ENCODE measurements around the gene TMEM170B. TPM values are rescaled to one million over a fixed set of nuclear protein-coding genes. Genes with fewer than 3 reads are reported as not detected.
A peak's percentile ranks its signal among the peaks of the same experiment; 100 is the strongest.

Gene TMEM170B
- total and polyA plus RNA-seq, 2 experiments from 2014 or later = 0.14 to 0.54 TPM

GRCh38 chr6:11604215-11604614 lies 66.7 kb downstream of the TMEM170B start:
- H3K9ac ChIP-seq = no peak overlapping the region
- H3K9me2 ChIP-seq (ENCODE audit: insufficient read depth) = no peaks in the 10 kb centered on the region
- H3F3A ChIP-seq (ENCODE audit: insufficient read depth) = peaks cover 7% of the 10 kb centered on the region
- TF ChIP-seq EZH2phosphoT487 (IDR thresholded peaks at IDR 0.05; ENCODE audit: insufficient read depth, low read depth) (no peak), EZH2 (IDR thresholded peaks at IDR 0.05; ENCODE audit: insufficient read depth, poor library complexity, severe bottlenecking) (no peak)
- no peaks in the 10 kb centered on the region for H3K27me3 ChIP-seq (replicated peaks; ENCODE audit: insufficient read depth)
- DNase-seq = no peak
- H2AFZ ChIP-seq = no peak overlapping the region
- no peak overlapping the region for H3K4me2 ChIP-seq (ENCODE audit: unreplicated experiment)
- H3K9me3 ChIP-seq (ENCODE audit: low read depth) = no peaks in the 10 kb centered on the region
- no peaks in the 10 kb centered on the region for H3K79me2 ChIP-seq (ENCODE audit: insufficient read depth)
- no peak overlapping the region for H3K27ac ChIP-seq
- no peaks in the 10 kb centered on the region for H3K36me3 ChIP-seq (ENCODE audit: low read depth)
- WGBS, 2 experiments (ENCODE audit: low coverage in 1 of 2, low lambda C conversion rate in 2 of 2, missing lambda C conversion rate in 2 of 2) = 93 to 95% methylated on average over 3 of the region's 3 CpGs
- H3K4me3 ChIP-seq = no peak overlapping the region
- no peaks in the 10 kb centered on the region for H4K20me1 ChIP-seq (ENCODE audit: insufficient read depth)
- peaks cover 15% of the 10 kb centered on the region for H3K4me1 ChIP-seq (ENCODE audit: insufficient read depth)
- in situ Hi-C loops (cut with MboI) = loop anchor here (25.0 kb wide), 1 partner anchor 1283 kb away; no protein-coding TSS in a partner anchor

GRCh38 chr6:11604836-11605506 lies 67.4 kb downstream of the TMEM170B start:
- H3K9me3 ChIP-seq (ENCODE audit: low read depth) = no peaks in the 10 kb centered on the region
- H3K9ac ChIP-seq = no peak overlapping the region
- DNase-seq = no peak
- peak overlapping the region; percentile 50 for H2AFZ ChIP-seq
- H3K9me2 ChIP-seq (ENCODE audit: insufficient read depth) = no peaks in the 10 kb centered on the region
- H3F3A ChIP-seq (ENCODE audit: insufficient read depth) = peaks cover 11% of the 10 kb centered on the region
- H3K4me2 ChIP-seq (ENCODE audit: unreplicated experiment) = no peak overlapping the region
- peaks cover 20% of the 10 kb centered on the region for H3K4me1 ChIP-seq (ENCODE audit: insufficient read depth)
- no peak overlapping the region for H3K4me3 ChIP-seq
- TF ChIP-seq EZH2 (IDR thresholded peaks at IDR 0.05; ENCODE audit: insufficient read depth, poor library complexity, severe bottlenecking) = no peak
- TF ChIP-seq EZH2phosphoT487 (IDR thresholded peaks at IDR 0.05; ENCODE audit: insufficient read depth, low read depth) = no peak
- H4K20me1 ChIP-seq (ENCODE audit: insufficient read depth) = no peaks in the 10 kb centered on the region
- no peaks in the 10 kb centered on the region for H3K79me2 ChIP-seq (ENCODE audit: insufficient read depth)
- H3K27me3 ChIP-seq (replicated peaks; ENCODE audit: insufficient read depth) = no peaks in the 10 kb centered on the region
- WGBS, 2 experiments (ENCODE audit: low coverage in 1 of 2, low lambda C conversion rate in 2 of 2, missing lambda C conversion rate in 2 of 2) = 54 to 65% methylated on average over 4 to 5 of the region's 5 CpGs
- no peaks in the 10 kb centered on the region for H3K36me3 ChIP-seq (ENCODE audit: low read depth)
- in situ Hi-C loops (cut with MboI) = loop anchor here (25.0 kb wide), 1 partner anchor 1282 kb away; no protein-coding TSS in a partner anchor
- H3K27ac ChIP-seq = no peak overlapping the region

GRCh38 chr6:11605507-11605905 lies 68.0 kb downstream of the TMEM170B start:
- Histone ChIP-seq H3K4me3 (no peak overlapping the region), H3K4me1 (ENCODE audit: insufficient read depth) (peaks cover 24% of the 10 kb centered on the region), H3K9me2 (ENCODE audit: insufficient read depth) (no peaks in the 10 kb centered on the region), H4K20me1 (ENCODE audit: insufficient read depth) (no peaks in the 10 kb centered on the region), H3K9me3 (ENCODE audit: low read depth) (no peaks in the 10 kb centered on the region), H2AFZ (peak overlapping the region; percentile 50; the same call in 1 of the 2 replicates), H3K27me3 (replicated peaks; ENCODE audit: insufficient read depth) (no peaks in the 10 kb centered on the region), H3K9ac (no peak overlapping the region), H3F3A (ENCODE audit: insufficient read depth) (peaks cover 13% of the 10 kb centered on the region), H3K27ac (no peak overlapping the region), H3K4me2 (ENCODE audit: unreplicated experiment) (no peak overlapping the region), H3K79me2 (ENCODE audit: insufficient read depth) (no peaks in the 10 kb centered on the region), H3K36me3 (ENCODE audit: low read depth) (no peaks in the 10 kb centered on the region)
- DNase-seq = no peak
- WGBS, 2 experiments (ENCODE audit: low coverage in 1 of 2, low lambda C conversion rate in 2 of 2, missing lambda C conversion rate in 2 of 2) = 88 to 89% methylated on average over 4 of the region's 4 CpGs
- no peak for TF ChIP-seq EZH2phosphoT487 (IDR thresholded peaks at IDR 0.05; ENCODE audit: insufficient read depth, low read depth)
- no peak for TF ChIP-seq EZH2 (IDR thresholded peaks at IDR 0.05; ENCODE audit: insufficient read depth, poor library complexity, severe bottlenecking)
- in situ Hi-C loops (cut with MboI) = loop anchor here (25.0 kb wide), 1 partner anchor 1282 kb away; no protein-coding TSS in a partner anchor

GRCh38 chr6:11606332-11606731 lies 68.8 kb downstream of the TMEM170B start:
- no peak overlapping the region for H3K9ac ChIP-seq

More at GRCh38 chr6:11606332-11606731, 68.8 kb downstream of the TMEM170B start:
- H4K20me1 ChIP-seq (ENCODE audit: insufficient read depth) = no peaks in the 10 kb centered on the region
- no peaks in the 10 kb centered on the region for H3K79me2 ChIP-seq (ENCODE audit: insufficient read depth)
- H2AFZ ChIP-seq = no peak overlapping the region
- H3K36me3 ChIP-seq (ENCODE audit: low read depth) = no peaks in the 10 kb centered on the region
- TF ChIP-seq EZH2phosphoT487 (IDR thresholded peaks at IDR 0.05; ENCODE audit: insufficient read depth, low read depth) = no peak
- TF ChIP-seq EZH2 (IDR thresholded peaks at IDR 0.05; ENCODE audit: insufficient read depth, poor library complexity, severe bottlenecking) = no peak
- WGBS, 2 experiments (ENCODE audit: low coverage in 1 of 2, low lambda C conversion rate in 2 of 2, missing lambda C conversion rate in 2 of 2) = 81 to 92% methylated on average over 6 of the region's 6 CpGs
- no peak for DNase-seq
- H3K4me3 ChIP-seq = no peak overlapping the region
- no peaks in the 10 kb centered on the region for H3K9me3 ChIP-seq (ENCODE audit: low read depth)
- H3K4me2 ChIP-seq (ENCODE audit: unreplicated experiment) = no peak overlapping the region
- in situ Hi-C loops (cut with MboI) = loop anchor here (25.0 kb wide), 1 partner anchor 1281 kb away; no protein-coding TSS in a partner anchor
- H3K27ac ChIP-seq = no peak overlapping the region
- no peaks in the 10 kb centered on the region for H3K9me2 ChIP-seq (ENCODE audit: insufficient read depth)
- no peaks in the 10 kb centered on the region for H3K27me3 ChIP-seq (replicated peaks; ENCODE audit: insufficient read depth)
- H3F3A ChIP-seq (ENCODE audit: insufficient read depth) = peaks cover 13% of the 10 kb centered on the region
- H3K4me1 ChIP-seq (ENCODE audit: insufficient read depth) = peaks cover 24% of the 10 kb centered on the region
